GM13977 (cell line): ENCODE results near the gene CATSPERD.
"Not testable (repeated sequence)": the region's sequence is repeated elsewhere in the genome, so short reads cannot be mapped to it uniquely, and the experiment has no call there.

ENCODE experiments used
- DNase-seq: peaks from one replicate; pipeline ENCODE4 v3.0.0; 2012; ENCODE audit warnings: low spot score
- CTCF ChIP-seq: IDR thresholded peaks from 2 replicates; pipeline ENCODE4 v1.5.1; 2012; ENCODE audit warnings: mild to moderate bottlenecking, control low read depth; ENCODE audit not compliant: insufficient read depth; ENCODE audit errors: extremely low read depth, missing control alignments
- in situ Hi-C: fragments of 300-500 bp; cut with MboI; formaldehyde crosslinking; loops from one replicate; pipeline ENCODE4 v1.12.0; 2022; ENCODE audit warnings: low sequenced_read_pairs, low pct_unique_long_range_greater_than_20kb, mixed read lengths, inconsistent platforms; ENCODE audit not compliant: unreplicated experiment

The CATSPERD gene

GRCh38 chr19:5773276-5773675 lies 52.8 kb downstream of the CATSPERD start:
- TF ChIP-seq CTCF = no peak
- in situ Hi-C loops = no loop called here

GRCh38 chr19:5774921-5775320 lies 54.5 kb downstream of the CATSPERD start:
- in situ Hi-C loops = no loop called here
- no peak for TF ChIP-seq CTCF
- no peak for DNase-seq

More at GRCh38 chr19:5773276-5773675, 52.8 kb downstream of the CATSPERD start:
- DNase-seq = no peak

- in situ Hi-C loops = no loop called here
- no peak for TF ChIP-seq CTCF
- no peak for DNase-seq
Measured at GRCh38 chr19:5775668-5776309, 55.4 kb downstream of the CATSPERD start.

GRCh38 chr19:5778402-5778801 lies 58.0 kb downstream of the CATSPERD start:
- DNase-seq = no peak
- no peak for TF ChIP-seq CTCF
- in situ Hi-C loops = no loop called here

GRCh38 chr19:5780916-5781315 lies 60.5 kb downstream of the CATSPERD start:
- DNase-seq, in situ Hi-C loops: not testable (repeated sequence)

- in situ Hi-C loops = no loop called here
- no peak for TF ChIP-seq CTCF
- DNase-seq = no peak
Measured at GRCh38 chr19:5782322-5782721, 61.9 kb downstream of the CATSPERD start.

- DNase-seq = no peak
- TF ChIP-seq CTCF = no peak
- in situ Hi-C loops = no loop called here
Measured at GRCh38 chr19:5782945-5783919, 62.8 kb downstream of the CATSPERD start.
